ENCODE measurements around the gene OPHN1.

Gene OPHN1

DNA sequence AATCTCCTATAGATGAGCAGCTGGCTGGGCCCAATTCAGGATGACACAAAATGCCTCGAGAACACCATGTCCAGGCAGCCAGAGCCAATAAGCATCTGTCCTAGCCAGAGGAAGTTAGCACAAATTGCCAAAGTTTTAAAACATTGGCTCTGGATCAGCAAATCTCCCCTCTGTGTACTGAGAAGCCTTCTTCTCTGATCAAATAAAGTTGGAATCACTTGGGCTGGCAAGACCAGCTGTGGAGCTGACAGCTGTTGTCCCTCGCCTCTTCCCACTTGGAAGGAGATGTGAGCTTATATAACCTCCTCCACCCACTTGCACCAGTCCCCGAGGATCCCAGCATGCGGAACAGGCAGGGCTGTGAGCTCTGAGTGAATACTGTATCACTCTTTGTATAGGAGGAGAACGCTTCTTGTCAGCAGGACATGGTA is 183.9 kb downstream of the OPHN1 start:
- DNase-seq (ENCODE audit: low spot score): peak; percentile 4

DNA sequence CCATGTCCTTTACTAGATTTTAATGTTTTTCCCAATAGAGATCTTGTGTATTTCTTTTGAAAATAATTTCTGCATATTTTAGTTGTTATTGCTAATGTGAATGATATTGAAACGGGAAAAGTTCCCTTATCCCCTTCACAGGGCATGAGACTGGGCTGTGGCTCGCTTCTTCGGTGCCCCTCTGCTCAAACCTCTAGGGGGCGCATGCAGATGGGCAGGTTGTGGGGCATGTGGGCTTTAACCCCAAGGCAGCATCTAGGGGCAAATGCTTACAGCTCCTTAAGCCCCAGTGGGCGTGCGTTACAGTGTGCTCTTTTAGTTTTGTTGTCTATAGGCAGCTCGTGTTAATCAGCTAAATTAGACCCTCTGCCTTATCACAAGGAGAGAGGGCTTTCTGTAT is 194.7 kb downstream of the OPHN1 start:
- DNase-seq (ENCODE audit: low spot score): no peak

DNA sequence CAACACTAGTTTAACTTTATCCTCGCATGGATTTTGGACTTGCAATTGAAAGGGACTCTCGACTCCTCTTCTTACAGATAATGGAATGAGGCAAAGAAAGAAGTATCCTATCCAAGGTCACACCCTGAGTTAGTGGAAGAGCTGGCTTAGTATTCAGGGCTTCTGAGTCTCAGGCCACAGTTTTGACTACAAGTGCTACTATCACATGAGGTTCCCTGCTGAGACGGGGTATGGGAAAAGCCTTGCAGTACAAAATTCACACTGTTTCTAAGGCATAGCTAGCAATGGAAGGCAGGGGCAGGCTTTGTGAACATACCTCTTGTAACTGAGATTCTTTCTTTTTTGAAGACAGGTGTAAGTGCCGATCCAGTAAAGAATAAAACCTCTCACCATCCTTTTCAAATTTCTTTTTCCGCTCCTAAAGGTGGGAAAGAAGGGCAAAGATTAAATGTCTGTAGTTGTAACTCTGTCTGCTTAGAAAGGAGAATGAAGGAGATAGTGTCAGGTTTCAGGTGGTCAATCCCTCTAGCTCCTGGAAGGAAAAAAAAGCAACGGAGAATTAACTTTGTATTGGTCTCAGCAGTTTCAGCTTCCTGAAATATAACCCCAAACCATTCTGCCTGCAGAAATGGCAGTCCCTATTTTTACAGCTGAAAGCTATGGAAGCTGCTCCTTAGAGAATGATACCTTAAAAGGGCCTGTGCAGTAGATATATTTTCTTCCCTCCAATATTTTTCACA is 199.0 kb downstream of the OPHN1 start:
- DNase-seq (ENCODE audit: low spot score): no peak

DNA sequence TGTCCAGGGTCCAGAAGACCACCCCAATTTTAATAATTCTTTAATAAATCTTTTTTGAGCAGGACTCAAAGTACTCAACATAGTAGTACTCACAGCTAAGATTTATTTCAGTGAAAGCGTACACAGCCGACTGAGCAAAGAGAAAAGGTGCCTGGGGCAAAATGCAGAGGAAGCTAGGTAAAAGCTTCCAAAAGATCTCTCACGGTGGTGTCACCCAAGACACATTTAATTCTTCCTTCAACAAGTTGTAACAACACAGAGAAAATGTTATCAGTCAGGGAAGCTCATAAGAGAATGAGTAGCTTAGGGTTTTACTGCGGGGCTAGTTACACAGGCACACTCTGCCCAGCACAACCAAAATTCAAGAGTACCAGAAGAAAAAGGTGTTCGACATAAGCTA is 201.1 kb downstream of the OPHN1 start:
- DNase-seq (ENCODE audit: low spot score): no peak

DNA sequence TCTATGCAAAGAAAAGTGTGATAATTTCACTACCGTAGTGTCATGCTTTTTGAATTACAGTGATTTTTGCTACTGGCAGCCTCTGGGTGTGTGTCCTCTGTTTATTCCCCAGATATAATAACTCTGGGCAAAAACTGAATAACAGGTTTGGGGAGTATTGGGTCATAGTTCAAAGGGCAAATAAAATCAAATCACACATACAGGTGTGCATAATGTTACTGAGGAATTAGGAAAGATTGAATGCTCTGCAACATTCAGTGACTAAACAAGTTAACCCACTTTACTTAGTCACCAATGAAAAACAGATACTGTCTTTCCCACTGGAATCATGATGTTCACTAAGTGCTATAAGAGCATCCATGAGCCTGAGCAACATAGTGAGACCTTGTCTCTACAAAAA is 224.3 kb downstream of the OPHN1 start:
- no peak for DNase-seq (ENCODE audit: low spot score)

DNA sequence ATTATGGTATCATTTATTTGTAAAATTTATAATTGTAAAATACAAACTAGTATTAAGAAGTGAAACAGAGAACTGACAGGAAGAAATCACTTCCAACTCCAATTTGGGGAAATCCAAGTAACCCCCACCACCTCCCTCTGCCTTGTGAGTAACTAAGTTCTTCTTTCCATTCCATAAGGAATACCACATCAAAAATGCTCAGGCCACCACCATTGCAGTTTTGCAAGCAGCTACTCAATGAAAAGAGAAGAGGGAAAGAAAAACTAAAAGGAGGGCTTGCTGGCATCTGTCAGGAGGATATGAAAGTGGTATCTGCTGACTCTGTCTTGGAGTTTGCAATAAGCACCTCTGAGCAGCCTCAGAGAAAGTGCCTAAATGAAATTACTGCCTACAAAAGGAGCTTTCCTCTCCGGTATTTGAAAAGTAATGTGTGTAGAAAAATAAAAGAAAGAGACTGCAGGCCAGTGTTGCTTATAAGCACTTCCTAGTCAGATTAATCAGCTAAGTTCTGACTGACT is 228.7 kb downstream of the OPHN1 start:
- no peak for DNase-seq (ENCODE audit: low spot score)

DNA sequence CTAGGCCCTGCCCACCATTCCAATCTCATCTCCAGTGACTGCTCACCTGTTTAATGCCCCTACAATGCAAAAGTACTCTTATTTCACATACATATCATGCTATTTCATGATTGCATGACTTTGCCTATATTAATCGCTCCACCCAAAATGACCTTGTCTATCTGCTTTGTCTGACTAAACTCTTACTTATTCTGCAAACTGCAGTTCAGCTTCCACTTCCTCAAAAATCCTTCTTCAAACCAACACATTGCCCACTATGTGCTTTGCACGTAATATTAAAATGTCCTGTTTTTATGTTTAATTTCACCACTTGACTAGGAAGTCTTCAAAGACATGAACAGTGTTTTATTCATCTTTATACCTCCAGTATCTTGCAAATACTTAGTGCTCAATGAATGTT is 229.6 kb downstream of the OPHN1 start:
- no peak for DNase-seq (ENCODE audit: low spot score)

DNA sequence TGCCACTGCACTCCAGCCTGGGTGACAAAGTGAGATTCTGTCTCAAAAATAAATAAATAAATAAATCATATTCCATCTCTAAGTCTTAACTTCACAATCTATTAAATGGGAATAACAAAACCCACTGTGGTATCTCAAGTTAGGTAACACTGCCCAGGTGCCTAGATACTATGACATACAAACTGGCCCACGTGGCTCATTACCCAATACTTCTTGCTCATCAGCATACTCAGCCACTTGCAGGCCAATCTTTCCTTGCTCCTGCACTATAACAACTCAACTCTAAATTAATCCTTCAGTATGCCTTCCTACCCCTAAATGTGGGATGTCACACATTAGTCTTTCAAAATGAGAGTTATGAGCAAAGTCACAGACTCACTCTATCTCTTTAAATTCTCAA is 230.1 kb downstream of the OPHN1 start:
- DNase-seq (ENCODE audit: low spot score): no peak

DNA sequence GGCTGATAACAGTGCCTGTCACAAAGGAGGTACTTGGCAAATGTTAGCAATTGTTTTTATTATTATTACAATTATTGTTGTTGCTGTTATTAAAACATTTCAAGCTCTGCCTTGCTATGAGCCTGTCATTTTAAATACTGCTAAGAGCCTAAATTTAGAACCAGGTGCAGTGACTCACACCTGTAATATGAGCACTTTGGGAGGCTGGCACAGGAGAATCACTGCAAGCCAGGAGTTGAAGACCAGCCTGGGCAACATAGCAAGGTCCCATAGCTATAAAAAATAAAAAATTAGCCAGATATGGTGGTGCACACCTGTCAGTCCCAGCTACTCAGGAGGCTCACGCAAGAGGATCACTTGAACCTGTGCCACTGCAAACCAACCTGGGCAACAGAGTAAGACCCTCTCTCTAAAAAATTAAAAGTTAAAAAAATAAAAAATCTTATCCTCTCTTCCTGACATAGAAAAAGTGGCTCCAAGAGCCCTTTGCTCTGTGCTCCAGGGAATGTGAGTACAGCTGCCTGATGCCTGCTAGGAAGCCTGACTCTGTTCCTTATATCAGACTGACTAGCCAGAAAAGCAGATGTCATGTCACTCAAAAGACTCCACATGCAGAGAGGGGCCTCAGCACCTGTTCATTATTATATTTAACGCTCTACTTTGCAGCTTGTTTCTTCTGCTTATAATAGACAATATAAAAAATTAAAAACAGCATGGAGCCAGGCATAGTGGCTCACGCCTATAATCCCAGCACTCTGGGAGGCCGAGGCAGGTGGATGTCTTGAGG is 234.0 kb downstream of the OPHN1 start:
- no peak for DNase-seq (ENCODE audit: low spot score)

DNA sequence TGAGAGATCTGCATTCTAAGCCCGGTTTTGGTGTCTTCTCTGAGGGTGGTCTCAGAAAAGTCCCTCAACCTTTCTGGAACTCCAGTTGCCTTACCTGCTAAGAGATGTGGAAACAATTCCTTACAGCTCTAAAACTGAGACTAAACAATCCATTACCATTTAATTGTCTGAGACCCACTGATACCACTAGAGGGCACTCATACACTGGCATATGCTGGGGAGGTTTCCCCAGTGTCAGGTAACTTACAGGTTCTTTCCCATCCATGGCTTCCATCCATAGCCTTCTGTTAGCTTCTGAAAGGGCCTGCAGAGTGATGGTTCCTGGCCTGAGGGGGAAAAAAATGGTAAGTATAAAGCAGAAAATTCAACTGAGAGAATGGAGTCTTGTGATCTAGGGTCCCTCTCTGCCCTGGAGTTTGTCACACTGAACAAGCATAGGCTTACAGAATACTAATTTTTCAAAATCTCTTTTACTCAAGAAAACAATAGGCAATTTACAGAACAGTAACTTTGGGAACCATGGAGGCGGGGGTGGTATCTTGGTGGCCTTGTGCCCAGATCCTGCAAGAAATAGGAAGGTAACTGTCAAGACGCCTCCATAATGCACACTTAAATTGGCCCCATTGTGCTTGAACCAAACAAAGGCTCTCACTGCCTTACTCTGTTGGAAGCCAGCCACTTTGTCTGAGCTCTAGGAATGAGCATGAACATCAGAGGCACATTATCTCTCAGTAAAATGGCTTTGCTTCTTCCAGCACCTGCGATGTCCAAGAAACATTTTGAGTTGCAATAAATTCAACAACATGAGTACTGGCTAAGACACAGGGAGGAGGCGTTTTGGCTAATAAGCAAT is 236.1 kb downstream of the OPHN1 start:
- peak; percentile 48 for DNase-seq (ENCODE audit: low spot score)

DNA sequence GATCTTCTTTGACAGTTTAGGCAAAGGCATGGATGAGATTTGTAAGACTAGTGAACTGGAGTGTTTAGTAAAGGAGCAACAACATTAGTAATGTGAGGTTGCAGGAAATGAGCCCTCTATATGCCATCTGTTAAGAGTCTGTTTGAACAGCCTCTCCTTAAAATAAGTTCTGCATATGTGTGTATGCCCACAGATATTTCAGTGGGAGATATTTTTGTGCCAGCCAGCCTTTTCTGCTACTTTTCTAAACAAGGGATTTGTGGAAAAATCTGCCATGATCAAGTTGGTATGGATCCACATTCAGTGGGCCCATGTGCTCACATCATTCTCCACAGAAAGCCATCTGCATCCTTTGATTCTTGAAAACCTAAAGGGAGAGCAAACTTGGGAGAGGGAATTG is 237.7 kb downstream of the OPHN1 start:
- no peak for DNase-seq (ENCODE audit: low spot score)

DNA sequence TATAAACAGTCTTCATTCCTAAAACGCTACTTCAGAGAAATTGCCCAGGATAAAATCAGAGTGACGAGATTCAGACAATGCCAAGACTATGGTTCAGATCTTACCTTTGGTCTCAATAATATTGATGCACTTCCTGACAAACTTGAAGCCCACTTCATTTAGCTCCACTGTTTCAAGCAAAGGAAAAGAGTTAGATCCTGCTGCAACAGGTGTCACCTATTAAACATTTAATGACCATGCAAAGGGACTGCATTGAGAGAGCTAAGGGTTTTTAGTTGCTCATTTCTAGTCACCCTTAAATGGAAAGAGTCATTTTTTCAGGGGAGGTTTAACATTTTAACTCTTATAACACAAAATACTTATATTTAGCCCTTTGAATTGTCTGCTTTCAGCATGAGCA is 239.5 kb downstream of the OPHN1 start:
- DNase-seq (ENCODE audit: low spot score): no peak

DNA sequence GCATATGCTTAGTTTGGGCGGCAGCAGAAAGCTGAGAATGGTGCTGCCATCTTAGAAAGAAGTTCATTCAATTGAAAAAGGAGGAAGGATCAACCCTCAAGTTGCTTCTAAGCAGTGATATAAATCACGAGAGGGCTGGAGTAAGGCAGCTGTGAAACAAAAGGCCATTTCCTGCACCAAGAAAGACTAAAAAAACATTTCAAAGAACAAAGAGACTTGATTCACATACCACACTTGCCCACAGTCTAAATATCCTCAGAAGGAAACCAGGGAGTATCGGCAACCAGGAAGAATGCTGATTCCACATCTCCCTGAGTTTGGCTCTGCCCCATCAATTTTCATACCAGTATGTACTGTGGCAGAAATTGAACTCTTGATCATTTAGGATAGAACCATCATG is 240.1 kb downstream of the OPHN1 start:
- DNase-seq (ENCODE audit: low spot score): no peak

DNA sequence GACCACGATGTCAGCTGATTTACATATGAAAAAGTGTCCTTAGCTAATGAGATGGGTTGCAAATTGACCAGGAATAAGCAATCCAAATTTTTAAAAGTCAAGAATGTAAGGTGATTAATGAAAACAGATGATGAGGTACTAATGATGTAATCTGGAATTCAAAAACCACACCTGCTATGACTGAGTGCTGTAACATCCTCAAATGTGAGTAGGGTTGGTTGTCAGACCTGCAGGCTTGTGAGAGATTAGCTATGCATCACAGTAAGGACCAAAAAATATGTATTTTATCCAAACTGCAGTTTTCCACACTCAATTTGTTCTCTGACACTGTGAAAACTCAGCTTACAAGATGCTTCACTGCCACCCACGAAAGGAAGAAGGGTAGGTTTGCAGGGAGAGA is 242.5 kb downstream of the OPHN1 start:
- no peak for DNase-seq (ENCODE audit: low spot score)

DNA sequence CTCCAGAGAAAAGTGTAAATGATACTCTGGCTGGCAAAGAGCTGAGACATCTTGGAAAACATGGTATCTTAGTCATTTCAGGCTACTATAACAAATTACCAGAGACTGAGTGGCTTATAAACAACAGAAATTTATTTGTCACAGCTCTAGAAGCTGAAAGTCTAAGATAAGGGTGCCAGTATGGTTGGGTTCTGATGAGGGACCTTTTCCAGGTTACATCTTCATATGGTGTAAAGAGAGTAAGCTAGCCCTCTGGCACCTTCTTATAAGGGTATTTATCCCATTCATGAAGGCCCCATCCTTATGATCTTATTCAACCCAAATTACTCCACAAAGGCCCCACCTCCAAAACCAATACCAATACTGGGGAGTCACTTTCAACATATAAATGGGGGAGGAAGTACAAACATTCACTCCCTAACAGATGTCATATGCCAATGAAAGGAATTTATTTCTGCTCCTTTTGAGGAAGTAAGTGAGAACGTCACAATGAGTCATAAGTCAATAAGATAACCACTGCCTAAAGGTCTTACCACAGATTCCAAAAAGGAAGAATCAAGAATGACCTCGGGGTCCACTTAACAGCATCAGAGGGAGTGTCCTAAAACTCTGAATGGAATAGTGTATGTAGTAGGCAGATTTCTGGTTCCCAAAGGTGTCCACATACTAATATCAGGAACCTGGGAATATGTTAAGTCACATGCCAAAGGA is 246.6 kb downstream of the OPHN1 start:
- DNase-seq (ENCODE audit: low spot score): no peak

DNA sequence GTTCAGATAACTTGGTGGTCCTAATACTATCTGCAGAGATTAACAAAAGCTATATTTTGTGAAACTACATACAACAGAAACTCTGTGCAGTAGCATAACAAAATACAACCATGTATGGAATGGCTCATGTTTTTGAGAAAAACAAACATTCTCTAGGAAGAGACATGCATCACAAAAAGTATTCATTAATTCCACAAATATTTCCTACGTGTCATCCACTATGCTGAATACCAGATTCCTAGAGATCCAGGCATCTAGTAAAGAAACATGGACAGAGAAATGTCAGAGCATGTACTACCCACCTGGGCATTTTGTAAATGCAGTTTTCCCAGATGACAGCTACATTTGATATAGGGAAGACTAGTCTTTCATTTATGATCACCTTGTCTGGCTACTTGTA is 248.1 kb downstream of the OPHN1 start:
- peak; percentile 2 for DNase-seq (ENCODE audit: low spot score)

DNA sequence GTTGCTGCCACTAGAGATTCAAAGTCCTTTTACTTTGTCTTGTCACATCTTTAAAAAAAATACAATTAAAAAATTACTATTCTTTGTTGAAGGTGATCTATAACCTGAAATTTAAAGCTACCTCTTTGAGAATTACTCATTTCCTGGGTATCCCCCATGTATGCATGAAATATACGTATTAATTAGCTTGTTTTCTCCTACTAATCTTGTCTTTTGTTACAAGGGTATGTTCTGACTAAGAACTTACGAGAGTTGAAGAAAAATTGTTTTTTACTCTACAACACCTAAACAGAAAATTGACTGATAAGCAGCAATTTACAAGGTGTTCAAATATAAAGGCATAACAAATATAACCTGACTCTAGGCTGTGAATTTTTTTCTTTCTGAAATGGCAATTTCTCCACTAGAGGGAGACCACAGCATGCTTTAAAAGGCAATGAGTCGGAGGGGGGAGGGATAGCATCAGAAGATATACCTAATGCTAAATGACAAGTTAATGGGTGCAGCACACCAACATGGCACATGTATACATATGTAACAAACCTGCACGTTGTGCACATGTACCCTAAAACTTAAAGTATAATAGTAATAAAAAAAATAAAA is 249.6 kb downstream of the OPHN1 start:
- peak; percentile 24 for DNase-seq (ENCODE audit: low spot score)

DNA sequence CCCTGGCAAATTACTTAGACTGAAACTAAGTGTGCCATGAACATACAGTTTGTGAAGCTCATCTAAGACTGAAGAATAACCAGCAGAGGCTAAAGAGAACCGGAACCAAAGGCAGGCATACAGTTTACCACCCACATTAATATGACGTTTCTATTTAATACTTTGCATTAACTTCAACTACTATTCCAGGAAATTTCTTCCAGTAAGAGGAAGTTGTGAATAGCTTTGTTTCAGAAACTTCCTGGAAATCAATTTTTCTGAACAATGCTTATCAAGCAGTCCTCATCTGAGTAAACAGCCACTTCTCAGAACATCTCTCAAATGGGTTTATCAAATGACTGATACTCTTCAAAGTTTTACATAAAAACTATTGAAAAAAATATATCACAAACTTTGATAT is 252.7 kb downstream of the OPHN1 start:
- no peak for DNase-seq (ENCODE audit: low spot score)

DNA sequence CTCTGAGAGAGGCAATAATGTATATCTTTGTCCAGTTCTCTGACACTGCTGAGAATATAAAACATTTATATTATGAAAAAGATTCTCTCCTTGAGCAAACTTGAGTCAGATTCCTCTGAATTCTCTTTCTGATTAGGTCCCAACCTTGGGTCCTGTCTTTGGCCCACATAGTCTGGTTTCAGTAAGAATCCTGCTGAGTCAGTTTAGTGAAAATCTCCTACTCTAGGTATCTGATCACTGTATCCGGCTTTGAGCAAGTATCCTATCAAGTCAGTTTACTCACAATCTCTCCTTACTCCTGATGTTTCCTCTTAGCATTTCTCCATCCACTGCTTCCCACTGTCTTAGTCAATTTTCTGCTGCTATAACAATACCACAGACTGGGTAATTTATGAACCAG is 253.9 kb downstream of the OPHN1 start:
- no peak for DNase-seq (ENCODE audit: low spot score)

DNA sequence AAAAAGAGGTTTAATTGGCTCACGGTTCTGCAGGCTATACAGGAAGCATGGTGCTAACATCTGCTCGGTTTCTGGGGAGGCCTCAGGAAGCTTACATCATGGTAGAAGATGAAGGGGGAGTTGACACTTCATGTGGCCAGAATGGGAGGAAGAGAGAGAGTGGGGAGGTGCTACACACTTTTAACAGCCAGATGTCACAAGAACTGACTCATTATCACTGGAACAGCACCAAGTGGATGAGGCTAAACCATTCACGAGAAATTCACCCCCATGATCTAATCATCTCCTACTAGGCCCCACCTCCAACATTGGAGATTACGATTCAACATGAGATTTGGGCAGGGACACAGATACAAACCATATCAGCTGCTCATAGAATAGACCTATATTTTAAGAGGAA is 255.8 kb downstream of the OPHN1 start:
- no peak for DNase-seq (ENCODE audit: low spot score)

DNA sequence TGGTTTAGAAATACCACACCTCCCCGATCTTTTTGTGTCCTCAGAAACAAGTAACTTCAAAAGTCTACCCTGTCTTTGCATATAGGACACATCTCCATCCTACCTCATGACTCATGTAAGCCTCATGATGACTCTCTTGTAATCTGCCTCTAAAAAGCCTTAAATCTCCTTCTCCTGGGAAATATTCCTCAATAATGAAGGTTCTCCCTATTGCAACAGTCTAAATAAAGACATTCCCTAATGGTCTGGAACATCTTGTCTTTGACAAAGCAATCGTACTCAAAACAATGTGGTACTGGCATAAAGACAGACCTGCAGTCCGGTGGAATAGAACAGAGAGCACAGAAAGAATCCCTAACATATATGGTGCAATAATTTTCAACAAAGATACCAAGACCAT is 257.7 kb downstream of the OPHN1 start:
- peak; percentile 31 for DNase-seq (ENCODE audit: low spot score)
